GM18519 (cell line): ENCODE data around the gene TAS2R8.
"Not testable (repeated sequence)": the region's sequence is repeated elsewhere in the genome, so short reads cannot be mapped to it uniquely, and the experiment has no call there.

Experiments
- ATAC-seq: cut with Tn5 transposase; IDR thresholded peaks from one replicate; pipeline ENCODE4 v1.9.1; 2021; ENCODE audit warnings: mild to moderate bottlenecking, moderate library complexity; ENCODE audit not compliant: unreplicated experiment, low FRiP score

The TAS2R8 gene

DNA sequence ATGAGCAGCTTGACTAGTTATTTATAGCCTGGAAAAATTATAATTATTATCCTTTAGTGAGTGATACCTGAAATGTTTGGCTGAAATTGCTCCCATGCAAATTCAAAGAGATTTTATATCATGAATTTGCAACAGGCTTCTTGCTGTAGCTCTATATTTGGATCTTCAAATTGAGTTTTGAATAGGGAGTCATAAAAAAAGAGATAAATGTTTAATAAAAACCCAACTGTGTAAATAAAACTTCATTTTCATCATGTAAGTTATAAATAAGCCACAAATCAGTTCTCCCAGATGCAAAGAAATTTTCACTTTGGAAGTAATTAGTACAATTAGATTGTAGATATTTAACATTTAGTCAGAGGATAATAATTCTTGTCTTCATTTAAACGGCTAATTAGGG is at the start of gene TAS2R8:
Gene TAS2R8, minus strand, starts transcription at position 101 of the 400 bp plus-strand sequence. CDS start 306 bp downstream, outside the sequence.
- no peak for ATAC-seq

- ATAC-seq: no peak
Measured at GRCh38 chr12:10855807-10856206, 48.7 kb upstream of the TAS2R8 start.

DNA sequence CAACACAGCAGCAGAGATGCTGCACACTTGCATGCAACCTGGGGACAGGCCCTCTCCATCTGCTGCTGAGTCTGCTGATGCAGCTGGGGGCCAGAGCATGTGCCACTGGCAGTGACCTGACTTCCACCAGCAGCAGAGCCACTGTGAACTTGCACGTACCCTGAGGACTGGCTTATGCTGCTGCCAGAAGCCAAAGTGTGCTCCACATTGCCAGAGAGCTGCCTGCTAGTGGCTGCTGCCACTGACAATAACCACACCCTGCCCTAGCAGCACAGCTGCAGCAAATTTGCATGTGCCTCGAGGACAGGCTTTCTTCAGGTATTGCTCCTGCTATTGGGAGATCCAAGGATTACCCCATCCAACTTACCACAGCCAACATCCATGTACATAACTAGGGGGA is 46.7 kb upstream of the TAS2R8 start:
- ATAC-seq: no peak

DNA sequence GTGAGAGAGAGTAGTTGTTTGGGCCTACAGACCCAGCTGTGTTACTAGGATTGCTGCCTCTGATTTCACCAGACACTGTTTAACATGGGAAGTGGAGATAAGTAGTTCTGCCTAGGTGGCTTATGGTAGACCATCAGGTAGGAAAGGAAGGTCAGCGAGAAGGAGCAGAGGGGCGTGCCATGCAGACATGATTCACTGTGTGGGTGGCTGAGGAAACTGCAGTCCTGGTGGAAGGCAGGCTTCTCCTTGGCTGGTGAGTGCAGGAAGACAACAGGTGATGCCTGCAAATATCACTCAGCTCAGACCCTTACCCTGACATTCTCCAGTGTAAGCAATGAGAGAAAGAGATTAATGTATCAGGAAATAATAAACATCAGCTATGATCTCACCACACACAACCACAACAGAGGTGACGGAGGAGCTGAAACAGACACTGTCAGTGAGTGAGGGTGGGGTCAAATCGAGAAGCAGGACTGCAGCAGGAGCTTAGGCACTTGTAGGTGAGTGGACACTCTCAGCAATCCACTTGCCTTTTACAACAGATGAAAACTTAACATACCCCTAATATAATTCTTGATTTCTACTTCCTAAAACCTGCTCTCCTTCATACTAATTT is 44.3 kb upstream of the TAS2R8 start:
- ATAC-seq: no peak

DNA sequence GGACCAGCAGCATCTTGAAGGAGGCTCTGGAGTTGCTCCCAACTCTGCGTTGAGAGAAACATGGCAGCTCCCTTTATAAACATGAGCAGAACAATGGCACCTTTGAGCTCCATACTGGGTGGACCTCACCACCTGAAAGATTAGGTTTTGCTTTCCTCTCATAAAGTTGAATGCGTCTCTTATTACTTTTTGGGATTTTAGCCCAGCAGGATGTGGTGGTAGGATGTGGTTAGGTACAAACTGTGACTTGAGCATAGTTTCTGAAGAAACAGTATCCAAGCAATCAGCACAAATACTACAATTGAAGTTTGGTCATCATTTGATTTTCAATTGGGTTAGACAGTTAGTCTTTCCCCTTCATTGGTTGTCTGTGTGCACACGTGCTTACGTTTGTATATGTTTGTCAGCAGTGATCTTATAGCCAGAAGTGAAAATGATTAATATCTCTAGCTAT is 42.4 kb upstream of the TAS2R8 start, which contains the start of gene PRR4:
Gene PRR4, minus strand, starts transcription at position 51 of the 454 bp plus-strand sequence. Its CDS starts 38 bp downstream, at position 13.
- ATAC-seq: no peak

DNA sequence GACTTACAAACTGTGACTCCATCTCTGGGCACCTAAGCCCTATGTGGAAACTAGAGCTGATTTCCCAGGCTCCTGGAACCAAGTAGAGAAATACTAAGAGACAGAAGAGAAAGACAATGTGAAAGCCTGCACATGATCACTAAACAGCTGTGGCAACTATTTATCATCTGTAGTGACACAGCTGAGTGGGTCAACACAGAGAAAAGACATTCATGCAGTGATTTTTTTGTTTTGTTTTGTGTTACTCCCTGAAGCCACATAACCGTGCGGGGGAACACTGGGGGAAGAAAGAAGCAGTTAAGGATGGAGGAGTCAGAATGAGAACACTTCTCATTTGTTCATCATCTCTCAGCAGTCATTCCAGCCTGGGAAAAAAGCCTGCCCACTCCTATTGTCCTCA is 40.7 kb upstream of the TAS2R8 start:
- ATAC-seq: no peak

GRCh38 chr12:10842862-10843261 is 35.8 kb upstream of the TAS2R8 start:
- ATAC-seq: no peak

DNA sequence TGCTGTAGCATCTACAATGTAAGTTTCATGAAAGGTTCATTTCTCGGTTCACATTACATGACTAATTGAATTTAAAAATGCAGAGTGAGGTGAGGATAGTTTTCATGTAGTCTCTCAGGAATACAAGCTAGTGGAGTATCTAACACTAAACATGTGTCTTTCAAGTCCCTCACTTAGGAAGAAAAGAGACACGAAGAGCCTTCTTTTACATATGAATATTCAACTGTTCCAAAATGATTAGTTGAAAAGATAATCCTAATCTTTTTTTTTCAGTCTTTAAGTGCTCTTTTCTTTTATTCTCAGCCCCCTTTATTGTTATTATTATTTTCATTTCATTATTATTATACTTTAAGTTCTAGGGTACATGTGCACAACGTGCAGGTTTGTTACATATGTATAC is 31.4 kb upstream of the TAS2R8 start:
- no peak for ATAC-seq

DNA sequence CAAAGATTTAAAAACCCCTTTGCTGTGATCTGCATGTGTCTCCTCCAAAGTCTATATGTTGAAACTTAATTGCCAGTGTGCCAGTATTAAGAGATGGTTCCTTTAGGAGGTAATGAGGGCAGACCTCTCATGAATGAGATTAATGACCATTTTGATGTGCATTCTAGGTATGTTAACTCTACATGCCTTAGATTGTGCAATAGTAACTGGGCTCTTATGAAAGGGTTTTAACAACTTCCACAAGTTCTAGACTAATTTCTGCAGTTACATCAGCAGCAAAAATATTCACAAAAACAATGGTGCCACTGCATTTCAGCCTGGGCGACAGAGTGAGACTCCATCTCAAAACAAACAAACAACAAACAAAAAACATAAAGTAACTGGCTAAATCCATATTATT is 22.9 kb upstream of the TAS2R8 start:
- no peak for ATAC-seq

DNA sequence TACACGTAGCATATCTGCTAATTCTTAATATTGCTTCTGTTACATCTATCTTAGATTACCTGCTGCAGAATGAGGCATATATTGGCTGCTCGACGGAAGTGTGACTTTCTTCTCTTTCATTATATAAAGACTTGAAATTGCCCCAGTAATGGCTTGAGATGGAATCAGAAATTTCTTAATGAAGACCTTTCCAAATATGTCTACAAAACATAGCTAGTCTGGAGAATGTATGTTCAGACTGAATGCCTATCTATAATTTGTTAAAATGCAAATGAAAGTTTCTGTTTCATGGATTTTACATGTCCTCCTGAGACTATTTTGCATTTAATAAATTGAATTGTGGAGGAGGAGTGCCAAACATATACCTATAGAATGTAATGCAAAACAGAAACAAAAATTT is 19.2 kb upstream of the TAS2R8 start, which contains the start of gene TAS2R10:
Gene TAS2R10, minus strand, starts transcription at position 101 of the 400 bp plus-strand sequence. Its CDS starts 89 bp downstream, at position 12.
- ATAC-seq: no peak

- ATAC-seq: no peak
Measured at GRCh38 chr12:10824957-10825356, 17.9 kb upstream of the TAS2R8 start.

- ATAC-seq: no peak
Measured at GRCh38 chr12:10811883-10812536, 4.9 kb upstream of the TAS2R8 start.

DNA sequence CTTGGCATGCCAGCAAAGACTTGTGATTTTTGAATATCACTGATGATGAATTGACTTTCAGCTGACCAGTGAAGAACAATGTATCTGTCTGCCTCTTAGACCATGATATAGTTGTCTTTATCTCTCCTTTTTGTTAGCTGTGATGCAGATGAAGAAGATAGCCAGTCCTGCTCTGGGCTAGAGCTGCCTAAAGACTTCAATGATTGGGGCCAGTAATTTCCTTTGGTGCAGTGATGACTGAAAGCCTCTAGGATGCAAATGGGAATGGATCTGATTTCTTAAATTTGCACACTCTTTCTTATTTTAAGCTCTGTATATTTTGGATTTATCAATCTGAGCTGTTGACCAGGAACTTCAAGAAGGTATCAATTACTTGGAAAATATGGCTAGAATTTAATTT is 3.0 kb upstream of the TAS2R8 start, which contains the start of gene TAS2R9:
Gene TAS2R9, minus strand, starts transcription at position 101 of the 400 bp plus-strand sequence. Its CDS starts 93 bp downstream, at position 8.
- ATAC-seq: no peak

- ATAC-seq: no peak
Measured at GRCh38 chr12:10802587-10802986, 4.5 kb downstream of the TAS2R8 start, which contains the start of gene TAS2R7. TAS2R7 (minus strand) TSS chr12:10802627; CDS start chr12:10802570, 57 bp downstream.

DNA sequence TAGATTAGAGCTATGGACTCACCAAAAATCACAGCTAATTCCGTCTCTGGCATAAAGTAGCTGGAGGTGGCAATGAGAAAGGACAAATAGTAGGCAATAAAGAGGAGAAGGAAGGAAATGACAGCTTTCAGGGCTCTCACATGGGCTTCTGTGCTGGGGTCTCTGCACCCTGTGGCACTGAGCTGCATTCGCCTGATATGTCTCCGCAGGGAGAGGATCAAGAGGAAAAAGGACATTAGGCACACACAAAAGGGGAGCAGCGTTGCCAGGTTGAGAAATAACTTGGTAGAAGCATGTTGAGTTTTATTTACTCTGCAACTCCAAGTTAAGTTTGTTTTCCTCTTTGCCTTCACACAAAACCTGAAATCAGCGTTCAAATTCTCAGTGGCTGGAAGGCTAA is 5.3 kb downstream of the TAS2R8 start:
- ATAC-seq: no peak

- no peak for ATAC-seq
Measured at GRCh38 chr12:10794222-10794621, 12.9 kb downstream of the TAS2R8 start.

GRCh38 chr12:10791769-10792168 is 15.3 kb downstream of the TAS2R8 start:
- not testable (repeated sequence) for ATAC-seq

DNA sequence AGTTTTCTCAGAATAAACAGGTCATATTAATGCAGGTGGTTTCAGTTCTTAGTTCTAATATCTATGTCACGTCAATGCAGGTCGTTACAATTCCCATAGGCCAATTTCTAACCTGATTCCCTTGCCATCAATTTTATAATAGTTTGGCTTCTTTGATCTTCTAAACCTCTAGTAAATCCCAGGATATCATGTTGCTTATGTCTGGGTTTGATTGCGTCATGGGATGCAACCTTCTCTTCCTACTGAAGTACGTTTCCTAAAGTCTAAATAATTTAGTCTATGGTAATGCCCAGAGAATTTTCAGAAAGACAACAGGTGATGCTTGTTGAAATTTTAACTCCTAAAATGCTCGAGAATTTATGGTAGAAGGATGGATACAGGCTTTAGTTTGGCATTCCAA is 23.8 kb downstream of the TAS2R8 start:
- no peak for ATAC-seq

- no peak for ATAC-seq
Measured at GRCh38 chr12:10779103-10779502, 28.0 kb downstream of the TAS2R8 start.

- ATAC-seq: no peak
Measured at GRCh38 chr12:10771132-10771733, 35.9 kb downstream of the TAS2R8 start.

GRCh38 chr12:10759657-10760056 is 47.4 kb downstream of the TAS2R8 start:
- ATAC-seq: no peak
